ENCODE data around the gene SRSF11.
"Not testable (repeated sequence)": the region's sequence is repeated elsewhere in the genome, so short reads cannot be mapped to it uniquely, and the experiment has no call there.

The SRSF11 gene, protein sequence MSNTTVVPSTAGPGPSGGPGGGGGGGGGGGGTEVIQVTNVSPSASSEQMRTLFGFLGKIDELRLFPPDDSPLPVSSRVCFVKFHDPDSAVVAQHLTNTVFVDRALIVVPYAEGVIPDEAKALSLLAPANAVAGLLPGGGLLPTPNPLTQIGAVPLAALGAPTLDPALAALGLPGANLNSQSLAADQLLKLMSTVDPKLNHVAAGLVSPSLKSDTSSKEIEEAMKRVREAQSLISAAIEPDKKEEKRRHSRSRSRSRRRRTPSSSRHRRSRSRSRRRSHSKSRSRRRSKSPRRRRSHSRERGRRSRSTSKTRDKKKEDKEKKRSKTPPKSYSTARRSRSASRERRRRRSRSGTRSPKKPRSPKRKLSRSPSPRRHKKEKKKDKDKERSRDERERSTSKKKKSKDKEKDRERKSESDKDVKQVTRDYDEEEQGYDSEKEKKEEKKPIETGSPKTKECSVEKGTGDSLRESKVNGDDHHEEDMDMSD

DNA sequence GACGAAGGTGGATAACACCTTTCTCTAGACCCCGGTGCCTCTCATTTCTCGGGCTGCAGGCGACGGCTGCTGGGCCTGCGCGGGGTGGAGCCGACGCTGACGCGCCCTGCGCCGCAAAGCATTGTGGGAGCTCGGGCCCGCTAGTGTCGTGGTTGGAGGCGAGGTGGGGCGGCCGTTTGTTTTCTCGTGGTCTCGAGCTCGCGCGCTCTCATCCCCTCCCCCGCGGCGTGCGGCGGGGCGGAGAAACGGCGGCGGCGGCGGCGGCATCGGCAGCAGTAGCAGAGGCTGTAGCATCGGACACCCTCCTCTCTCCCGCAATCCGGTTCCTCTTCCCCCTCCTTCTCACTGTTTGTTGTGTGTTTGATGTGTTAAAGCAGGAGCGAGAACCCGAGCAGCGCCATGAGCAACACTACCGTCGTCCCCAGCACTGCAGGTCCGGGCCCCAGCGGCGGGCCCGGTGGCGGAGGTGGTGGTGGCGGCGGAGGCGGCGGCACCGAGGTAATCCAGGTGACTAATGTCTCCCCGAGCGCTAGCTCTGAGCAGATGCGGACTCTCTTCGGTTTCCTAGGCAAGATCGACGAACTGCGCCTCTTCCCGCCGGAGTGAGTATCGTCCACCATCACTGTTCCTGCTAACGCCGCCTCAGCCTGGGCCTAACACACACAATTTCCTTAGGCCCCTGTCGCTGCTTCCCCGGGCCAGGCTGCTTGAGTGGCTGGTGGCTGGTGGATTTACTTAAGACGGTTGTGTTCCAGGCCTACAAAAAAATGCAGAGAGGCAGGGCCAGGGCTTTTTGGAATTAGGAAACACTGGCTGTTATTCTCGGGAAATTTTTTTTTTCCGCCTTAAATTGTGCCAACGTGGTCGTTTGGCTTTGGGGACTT is at the start of gene SRSF11:
TSS of gene SRSF11 (plus strand) at position 143 of the 884 bp plus-strand sequence. CDS start at position 400, 257 bp downstream.
- DNase-seq: peak; percentile 90

DNA sequence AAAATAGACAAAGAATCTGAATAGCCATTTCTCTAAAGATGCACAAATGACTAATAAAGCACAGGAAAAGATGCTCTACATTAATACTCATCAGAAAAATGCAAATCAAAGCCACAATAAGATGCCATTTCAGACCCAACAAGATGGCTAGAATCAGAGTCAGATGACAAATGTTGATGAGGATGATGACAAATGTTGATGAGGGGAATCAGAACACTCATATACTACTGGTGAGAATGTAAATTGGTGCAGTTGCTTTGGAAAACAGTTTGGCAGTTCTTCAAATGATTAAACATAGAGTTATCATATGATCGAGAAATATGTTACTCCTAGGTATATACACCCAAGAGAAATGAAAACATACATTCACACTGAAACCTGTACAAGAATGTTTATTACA is 49.7 kb upstream of the SRSF11 start:
- no peak for DNase-seq

DNA sequence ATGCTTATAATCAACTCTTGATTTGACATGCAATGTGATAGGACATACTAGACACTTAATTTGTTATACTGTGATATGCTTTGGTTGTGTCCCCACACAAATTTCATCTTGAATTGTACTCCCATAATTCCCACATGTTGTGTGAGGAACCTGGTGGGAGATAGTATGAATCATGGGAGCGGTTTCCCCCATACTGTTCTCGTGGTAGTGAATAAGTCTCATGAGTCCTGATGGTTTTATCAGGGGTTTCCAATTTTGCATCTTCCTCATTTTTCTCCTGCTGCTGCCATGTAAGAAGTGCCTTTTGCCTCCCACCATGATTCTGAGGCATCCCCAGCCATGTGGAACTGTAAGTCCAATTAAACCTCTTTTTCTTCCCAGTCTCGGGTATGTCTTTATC is 36.0 kb upstream of the SRSF11 start:
- not testable (repeated sequence) for DNase-seq

DNA sequence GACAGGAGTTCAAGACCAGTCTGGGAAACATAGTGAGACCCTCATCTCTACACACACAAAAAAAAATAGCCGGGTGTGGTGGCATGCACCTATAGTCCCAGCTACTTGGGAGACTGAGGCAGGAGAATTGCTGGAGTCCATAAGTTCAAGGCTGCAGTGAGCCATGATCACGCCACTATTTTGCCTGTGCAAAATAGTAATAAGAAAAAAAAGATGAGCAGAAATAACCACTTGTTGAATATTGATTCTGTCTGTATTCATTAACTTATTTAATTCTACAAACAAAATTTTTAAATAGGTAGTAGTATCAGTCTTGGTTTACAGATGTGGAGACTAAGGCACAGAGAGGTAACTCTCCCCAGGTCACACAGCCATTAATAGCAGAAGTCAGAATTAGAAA is 32.7 kb upstream of the SRSF11 start:
- no peak for DNase-seq

DNA sequence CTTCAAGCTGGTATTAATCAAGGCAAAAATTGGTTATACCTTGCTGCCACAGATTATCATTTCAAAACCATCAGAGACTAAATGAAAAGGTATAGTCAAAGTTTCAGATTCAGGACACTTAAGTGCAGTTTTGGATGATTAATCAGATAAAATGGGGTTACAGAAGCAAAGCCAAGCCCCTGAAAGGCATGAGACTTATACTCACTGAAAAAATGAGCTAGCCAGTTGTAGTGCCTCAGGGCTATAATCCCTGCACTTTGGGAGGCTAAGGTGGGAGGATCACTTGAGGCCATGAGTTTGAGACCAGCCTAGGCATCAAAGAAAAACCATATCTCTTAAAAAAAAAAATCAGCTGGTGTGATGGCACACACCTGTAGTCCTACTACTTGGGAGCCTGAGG is 31.0 kb upstream of the SRSF11 start:
- no peak for DNase-seq

DNA sequence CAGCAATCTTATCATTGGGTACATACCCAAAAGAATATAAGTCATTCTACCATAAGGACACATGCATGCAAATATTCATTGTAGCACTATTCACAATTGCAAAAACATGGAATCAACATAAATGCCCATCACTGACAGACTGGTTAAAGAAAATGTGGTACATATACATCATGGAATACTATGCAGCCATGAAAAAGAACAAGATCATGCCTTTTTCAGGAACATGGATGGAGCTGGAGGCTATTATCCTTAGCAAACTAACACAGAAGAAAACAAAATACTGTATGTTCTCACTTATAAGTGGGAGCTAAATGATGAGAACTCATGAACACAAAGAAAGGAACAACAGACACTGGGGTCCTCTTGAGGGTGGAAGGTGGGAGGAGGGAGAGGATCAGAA is 28.7 kb upstream of the SRSF11 start:
- not testable (repeated sequence) for DNase-seq

DNA sequence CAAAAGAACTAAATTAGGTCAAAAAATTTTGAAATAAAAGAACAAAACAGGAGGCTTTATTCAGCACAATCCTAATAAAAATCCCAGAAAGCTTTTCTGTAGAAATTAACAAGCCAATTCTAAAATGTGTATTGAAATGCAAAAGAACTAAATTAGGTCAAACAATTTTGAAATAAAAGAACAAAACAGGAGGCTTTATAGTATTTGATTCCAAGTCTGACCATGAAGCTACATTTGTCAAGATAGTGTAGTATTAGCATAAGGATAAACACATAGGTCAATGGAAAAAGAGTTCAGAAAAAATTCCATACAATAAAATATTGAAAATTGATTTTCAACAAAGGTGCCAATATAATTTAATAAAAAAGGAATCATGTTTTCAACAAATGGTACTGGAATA is 26.6 kb upstream of the SRSF11 start:
- no peak for DNase-seq

DNA sequence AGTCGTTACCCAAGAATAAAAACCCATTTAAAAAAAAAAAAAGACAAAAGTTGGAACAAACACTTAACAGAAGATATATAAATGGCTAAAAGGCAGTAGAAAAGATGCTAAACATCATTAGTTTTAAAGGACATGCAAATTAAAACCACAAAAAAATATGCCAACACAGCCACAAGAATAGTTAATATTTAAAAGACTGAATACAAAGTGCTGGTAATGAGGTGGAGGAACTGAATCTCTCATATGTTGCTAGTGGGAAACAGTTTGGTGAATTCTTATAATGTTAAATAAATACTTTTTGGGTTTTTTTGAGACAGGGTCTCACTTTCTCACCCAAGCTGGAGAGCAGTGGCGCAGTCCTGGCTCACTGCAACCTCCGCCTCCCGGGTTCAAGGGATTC is 25.8 kb upstream of the SRSF11 start:
- DNase-seq: no peak

DNA sequence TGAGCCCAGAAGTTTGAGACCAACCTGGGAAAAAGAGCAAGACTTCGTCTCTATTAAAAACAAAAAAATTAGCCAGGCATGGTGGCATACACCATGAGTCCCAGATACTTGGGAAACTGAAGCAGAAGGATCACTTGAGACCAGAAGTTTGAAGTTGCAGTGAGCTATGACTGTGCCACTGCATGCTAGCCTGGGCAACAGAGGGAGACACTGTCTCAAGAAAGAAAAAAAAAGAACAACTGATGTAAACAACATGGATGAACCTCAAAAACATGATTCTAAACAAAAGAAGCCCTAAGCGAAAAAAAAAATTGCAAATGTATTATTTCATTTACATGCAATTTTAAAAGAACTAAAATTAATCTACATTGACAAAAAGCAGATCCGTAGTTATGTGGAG is 24.8 kb upstream of the SRSF11 start:
- DNase-seq: no peak

DNA sequence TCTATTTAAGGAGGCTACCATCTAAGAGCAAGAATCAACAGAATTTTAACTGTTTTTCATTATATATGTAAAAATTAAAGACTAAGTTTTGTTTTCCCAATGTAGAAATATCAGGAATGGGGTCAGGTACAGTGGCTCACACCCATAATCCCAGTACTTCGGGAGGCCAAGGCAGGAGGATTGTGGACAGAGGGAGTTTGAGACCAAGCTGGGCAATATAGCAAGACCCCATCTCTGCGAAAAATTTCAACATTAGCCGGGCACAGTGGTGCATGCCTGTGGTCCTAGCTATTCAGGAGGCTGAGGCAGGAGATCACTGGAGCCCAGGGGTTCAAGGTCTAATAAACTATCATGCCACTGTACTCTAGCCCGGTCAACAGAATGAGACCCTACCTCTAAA is 21.1 kb upstream of the SRSF11 start:
- DNase-seq: no peak

DNA sequence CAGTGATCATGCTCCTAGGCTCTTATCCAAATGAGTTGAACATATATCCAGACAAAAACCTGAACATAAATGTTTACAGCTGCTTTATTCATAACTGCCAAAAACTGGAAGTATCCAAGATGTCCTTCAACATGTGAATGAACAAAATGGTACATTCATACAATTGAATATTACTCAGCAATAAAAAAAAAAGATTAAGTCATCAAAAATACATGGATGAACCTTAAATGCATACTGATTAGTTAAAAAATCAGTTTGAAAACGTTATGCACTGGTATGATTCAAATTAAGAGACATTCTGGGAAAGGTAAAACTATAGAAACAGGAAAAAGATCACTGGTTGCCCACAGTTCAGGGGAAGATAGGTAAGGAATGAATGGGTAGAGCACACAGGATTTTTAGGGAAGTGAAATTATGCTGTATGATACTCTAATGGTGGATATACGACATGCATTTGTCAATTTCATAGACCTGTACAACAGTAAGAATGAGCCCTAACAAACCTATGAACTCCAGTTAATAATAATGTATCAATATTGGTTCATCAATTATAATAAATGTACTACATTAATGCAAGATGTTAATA is 18.9 kb upstream of the SRSF11 start:
- no peak for DNase-seq

DNA sequence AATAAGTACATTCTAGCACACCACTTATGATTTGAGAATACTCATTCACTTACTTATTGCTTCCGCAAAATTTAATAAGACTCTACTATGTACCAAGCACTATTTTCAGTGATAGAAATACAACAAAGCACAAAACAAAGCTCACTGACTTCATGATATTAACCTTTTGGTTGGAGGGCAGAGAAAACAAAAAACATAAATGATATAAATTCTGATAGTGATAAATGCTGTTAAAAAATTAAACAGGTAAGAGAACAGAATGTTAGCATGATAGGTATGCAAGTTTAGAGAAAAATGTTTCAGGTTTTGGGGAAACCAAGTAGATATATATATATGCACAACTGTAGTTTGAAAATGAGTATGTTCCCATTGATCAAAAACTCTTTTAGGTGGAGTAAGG is 17.0 kb upstream of the SRSF11 start:
- DNase-seq: no peak

DNA sequence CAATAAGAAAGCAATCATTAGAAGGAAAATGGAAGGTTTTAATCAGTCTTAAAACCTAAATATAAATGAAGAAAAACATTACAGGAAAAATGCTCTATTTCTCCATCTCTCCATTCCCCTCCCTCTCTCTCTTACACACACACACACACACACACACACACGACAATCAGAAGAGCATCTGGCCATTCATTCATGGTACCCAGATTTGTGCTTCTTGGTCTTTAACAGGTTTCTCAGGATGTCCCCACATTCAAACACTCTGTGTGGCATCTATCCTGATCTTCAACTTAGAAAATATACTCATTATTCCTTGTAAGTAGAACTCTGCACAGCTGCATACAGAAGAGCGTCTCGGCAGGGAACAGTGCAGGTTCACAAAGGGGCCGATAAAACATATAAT is 16.6 kb upstream of the SRSF11 start:
- no peak for DNase-seq

DNA sequence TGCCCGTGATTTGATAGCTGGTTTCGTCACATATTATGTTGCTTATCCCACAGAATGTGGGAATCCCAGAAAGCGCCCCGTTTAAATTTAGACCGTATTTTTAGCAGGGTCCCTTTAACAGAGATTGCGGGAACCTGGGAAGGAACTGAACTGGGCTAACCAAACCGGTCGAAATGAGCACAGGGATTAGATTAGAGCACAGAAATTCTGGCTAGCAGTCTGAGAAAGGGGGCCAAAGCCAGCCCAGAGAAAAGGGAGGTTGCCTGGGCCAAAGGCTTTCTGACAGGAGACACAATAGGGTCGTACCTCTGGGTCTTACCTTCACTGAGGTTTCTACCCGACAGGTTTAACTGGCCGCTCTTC is 16.1 kb upstream of the SRSF11 start:
- no peak for DNase-seq

DNA sequence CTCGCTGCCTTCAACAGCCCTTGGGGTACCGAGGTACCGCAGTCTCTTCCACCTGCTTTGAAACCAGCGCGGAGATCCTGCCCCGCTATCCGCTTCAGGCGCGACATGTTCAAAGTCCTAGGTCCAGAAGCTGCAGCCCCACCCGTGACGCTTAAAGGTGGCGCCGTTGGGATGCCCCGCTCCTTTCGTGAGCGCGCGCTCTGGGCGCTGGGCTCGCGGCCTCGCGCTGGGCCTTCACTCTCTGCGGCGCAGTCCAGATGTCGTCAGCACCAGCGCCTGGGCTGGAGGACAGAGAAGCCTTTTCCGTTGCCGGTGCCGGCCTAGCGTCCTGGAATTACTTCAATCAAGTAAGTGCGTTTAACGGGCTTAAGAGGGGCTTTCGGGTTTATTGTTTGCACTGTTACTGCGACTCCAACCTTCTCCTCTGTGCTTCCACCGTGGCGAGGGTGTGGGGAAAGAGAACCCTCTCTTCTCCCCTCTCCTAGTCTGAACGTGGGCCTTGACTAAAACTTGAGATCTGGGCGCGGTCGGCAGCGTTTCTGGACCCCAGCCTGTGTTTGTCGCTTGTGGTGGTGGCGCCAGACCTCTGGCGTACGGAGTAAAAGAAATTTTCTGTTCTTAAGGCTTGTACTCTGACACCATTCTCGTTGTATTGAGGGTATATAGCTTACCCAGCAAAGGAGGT is 15.6 kb upstream of the SRSF11 start, which contains the start of gene LRRC40:
TSS of gene LRRC40 (minus strand) at position 146 of the 685 bp plus-strand sequence. CDS start at position 107, 39 bp downstream.
- DNase-seq: peak; percentile 93

DNA sequence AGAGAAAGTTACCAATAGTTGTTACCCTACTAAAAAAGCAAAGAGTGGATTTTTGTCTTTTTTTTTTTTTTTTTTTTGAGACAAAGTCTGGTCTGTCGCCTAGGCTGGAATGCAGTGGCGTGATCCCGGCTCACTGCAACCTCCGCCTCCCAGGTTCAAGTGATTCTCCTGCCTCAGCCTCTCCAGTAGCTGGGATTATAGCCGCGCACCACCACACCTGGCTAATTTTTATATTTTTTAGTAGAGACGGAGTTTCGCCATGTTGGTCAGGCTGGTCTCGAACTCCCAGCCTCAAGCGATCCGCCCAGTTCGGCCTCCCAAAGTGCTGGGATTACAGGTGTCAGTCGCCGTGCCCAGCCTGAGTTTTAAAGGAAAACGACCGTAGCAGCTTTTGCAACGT is 14.3 kb upstream of the SRSF11 start:
- DNase-seq: not testable (repeated sequence)

DNA sequence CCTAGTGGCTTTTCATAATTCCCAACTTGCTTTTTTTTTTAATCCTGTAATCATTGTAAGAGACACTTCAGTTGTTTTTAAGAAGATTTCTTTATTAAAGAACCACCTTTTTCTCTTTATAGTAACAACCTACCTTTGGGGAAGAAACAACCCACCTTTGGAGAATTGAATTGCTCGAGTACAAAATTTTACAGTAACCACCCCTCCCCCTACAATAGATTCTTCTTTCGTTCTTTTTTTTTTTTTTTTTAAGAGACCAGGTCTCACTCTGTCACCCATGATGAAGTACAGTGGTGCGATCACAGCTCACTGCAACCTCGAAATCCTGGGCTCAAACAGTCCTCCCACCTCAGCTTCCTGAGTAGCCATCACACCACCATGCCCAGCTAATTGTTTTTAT is 13.7 kb upstream of the SRSF11 start:
- no peak for DNase-seq

DNA sequence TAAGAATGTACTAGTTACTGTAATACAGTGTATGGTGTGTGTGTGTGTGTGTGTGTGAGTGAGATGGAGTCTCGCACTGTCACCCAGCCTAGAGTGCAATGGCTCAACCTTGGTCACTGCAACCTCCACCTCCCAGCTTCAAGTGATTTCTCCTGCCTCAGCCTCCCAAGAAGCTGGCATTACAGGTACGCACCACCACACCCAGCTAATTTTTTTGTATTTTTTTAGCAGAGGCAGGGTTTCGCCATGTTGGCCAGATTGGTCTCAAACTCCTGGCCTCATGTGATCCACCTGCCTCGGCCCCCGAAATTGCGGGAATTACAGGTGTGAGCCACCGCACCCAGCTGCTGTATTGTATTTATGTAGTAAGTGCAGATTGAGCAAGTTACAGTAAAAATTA is 12.9 kb upstream of the SRSF11 start:
- no peak for DNase-seq

DNA sequence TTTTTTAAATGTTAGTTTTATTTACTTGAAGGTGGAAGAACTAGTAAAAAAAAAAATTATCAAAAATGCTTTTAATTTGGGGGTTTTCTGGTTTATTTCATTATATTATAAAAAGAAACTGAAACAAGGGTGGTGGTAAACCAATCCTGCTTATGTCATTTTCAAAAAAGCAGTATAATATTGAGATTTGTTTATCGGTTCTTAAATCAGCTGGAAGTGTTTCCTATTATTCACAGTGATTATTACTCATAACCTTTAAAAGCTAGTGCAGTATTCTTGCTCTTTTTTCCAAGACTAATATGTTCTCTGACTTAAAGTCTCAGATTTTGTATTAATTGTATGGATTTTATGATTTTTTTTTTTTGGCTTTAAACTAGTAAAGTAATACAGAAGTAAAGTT is 10.4 kb upstream of the SRSF11 start:
- no peak for DNase-seq

DNA sequence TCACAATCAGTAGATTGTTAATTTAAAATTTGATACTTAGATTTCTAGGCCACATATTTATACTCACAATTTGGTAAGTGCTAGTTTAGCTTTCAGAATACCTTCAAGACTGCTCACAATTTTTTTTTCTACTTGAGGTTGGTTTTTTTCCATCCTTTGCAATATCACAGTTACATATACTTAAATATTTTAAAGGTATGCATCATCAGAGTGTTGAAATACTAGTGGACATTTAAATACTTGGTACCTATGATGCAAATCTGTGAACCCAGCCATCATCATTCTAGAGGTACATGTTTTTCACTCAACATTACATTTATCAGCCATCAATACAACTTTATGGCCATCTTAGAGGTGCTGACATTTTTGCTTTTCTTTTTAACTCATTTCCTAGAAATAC is 9.6 kb upstream of the SRSF11 start:
- DNase-seq: no peak

DNA sequence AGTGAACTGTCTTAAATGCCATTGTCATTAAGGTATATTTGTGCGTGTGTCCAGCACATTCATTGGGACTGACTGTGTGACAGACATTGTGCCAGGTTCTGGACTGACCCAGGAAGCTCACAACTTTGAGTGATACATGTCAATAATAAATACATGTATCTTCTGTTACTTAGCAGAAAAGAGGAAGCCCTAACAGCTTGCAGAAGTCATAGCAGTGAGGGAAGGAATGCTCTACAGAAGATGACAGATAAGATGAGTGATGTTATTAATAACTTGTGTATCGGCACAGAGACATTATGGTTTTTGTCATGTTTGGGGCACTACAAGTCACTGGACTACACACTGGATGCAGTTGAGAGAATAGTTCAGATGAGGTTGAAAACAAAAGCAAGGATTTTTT is 1.2 kb upstream of the SRSF11 start:
- DNase-seq: no peak

DNA sequence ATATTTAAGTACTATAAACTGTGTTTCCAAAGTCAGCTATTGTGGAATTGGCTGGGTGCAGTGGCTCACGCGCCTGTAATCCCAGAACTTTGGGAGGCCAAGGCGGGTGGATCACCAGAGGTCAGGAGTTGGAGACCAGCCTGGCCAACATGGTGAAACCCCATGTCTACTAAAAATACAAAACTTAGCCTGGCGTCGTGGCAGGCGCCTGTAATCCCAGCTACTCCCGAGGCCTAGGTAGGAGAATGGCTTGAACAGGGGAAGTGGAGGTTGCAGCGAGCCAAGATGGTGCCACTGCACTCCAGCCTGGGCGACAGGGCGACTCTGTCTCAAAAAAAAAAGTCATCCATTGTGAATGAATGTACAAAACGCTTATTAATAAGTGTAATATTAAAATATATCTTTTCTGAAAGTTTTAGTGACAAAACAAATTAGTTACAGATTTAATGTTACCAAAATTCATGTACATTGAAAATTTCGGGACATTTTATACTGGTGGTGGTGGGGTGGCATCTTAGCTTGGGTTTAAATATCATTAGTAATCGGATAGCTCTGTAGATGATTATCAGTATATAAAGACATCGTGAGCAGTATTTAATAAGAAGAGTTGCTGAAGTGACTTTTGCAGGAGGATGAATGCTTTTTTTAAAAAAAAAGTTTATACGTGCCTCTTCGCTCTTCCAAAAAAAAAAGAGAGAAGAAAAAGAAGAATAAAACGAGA is 503 bp upstream of the SRSF11 start:
- DNase-seq: no peak
